SK-N-SH (cell line): ENCODE measurements around the gene DHX16. TPM values are rescaled to one million over a fixed set of nuclear protein-coding genes. Genes with fewer than 3 reads are reported as not detected.

Experiments
- CTCF ChIA-PET: fragments of 300-600, 350-600 bp; formaldehyde crosslinking; extraction: SDS; loops from one replicate; lab custom pipeline; 2021; lab: Yijun Ruan, JAX
- POLR2A ChIA-PET: fragments of 350-600 bp; sonication (Branson Sonifier 250); formaldehyde crosslinking; extraction: SDS; loops from one replicate; lab custom pipeline; 2020; ENCODE audit warnings: antibody characterized with exemption, inconsistent platforms; lab: Yijun Ruan, JAX
- DNase-seq: peaks from one replicate; pipeline ENCODE4 v3.0.0; 2012
- H2AFZ ChIP-seq: fragments of 200-600 bp; sonication (generic); 2 replicates; pipeline ENCODE4 v1.8.1; 2016; ENCODE audit warnings: antibody characterized with exemption, mild to moderate bottlenecking, low read depth
- H3F3A ChIP-seq: fragments of 200-600 bp; sonication (generic); replicated peaks from 2 replicates; pipeline ENCODE3; 2016; ENCODE audit warnings: antibody characterized with exemption, mild to moderate bottlenecking; ENCODE audit not compliant: insufficient read depth
- H3K27ac ChIP-seq, 2 experiments: fragments of 200-500 bp in 1 of 2; fragments of 200-600 bp in 1 of 2; sonication (Bioruptor generic) in 1 of 2; sonication (generic), shearing (Covaris generic) in 1 of 2; 2 replicates each; pipeline versions ENCODE4 v1.5.1 to v1.6.1; 2014 to 2016; ENCODE audit warnings: low read depth in 2 of 2, inconsistent platforms in 1 of 2, low read length in 1 of 2, mild to moderate bottlenecking in 1 of 2, mixed read lengths in 1 of 2
- H3K27me3 ChIP-seq: fragments of 200-600 bp; sonication (generic), shearing (Covaris generic); 2 replicates; pipeline ENCODE4 v1.6.1; 2016; ENCODE audit warnings: mixed run types; ENCODE audit not compliant: insufficient read depth
- H3K36me3 ChIP-seq, 2 experiments: fragments of 200-500 bp in 1 of 2; fragments of 200-600 bp in 1 of 2; sonication (Bioruptor generic) in 1 of 2; sonication (generic) in 1 of 2; replicated peaks in 1 of 2; 2 replicates each; pipeline versions ENCODE3 to v1.5.1; 2014 to 2016; ENCODE audit warnings: low read length in 1 of 2, mild to moderate bottlenecking in 1 of 2; ENCODE audit not compliant: insufficient read depth in 2 of 2, control insufficient read depth in 1 of 2
- H3K4me1 ChIP-seq, 2 experiments: fragments of 200-500 bp in 1 of 2; fragments of 200-600 bp in 1 of 2; sonication (Bioruptor generic) in 1 of 2; sonication (generic), shearing (Covaris generic) in 1 of 2; 2 replicates each; pipeline versions ENCODE4 v1.5.1 to v1.6.1; 2014 to 2016; ENCODE audit warnings: low read depth in 1 of 2, low read length in 1 of 2, mixed run types in 1 of 2; ENCODE audit not compliant: insufficient read depth in 2 of 2, control insufficient read depth in 1 of 2
- H3K4me2 ChIP-seq: fragments of 200-600 bp; sonication (generic), shearing (Covaris generic); 2 replicates; pipeline ENCODE4 v1.6.1; 2017; ENCODE audit warnings: mixed run types
- H3K4me3 ChIP-seq, 2 experiments: fragments of 200-500 bp in 1 of 2; fragments of 200-600 bp in 1 of 2; sonication (Bioruptor generic) in 1 of 2; sonication (generic), shearing (Covaris generic) in 1 of 2; 2 replicates each; pipeline versions ENCODE4 v1.5.1 to v1.8.1; 2014 to 2016; ENCODE audit warnings: low read depth in 2 of 2, inconsistent platforms in 1 of 2, low read length in 1 of 2, mild to moderate bottlenecking in 1 of 2, mixed read lengths in 1 of 2, moderate library complexity in 1 of 2
- H3K79me2 ChIP-seq: fragments of 200-600 bp; sonication (generic); 2 replicates; pipeline ENCODE4 v1.8.1; 2017; ENCODE audit warnings: mild to moderate bottlenecking; ENCODE audit not compliant: insufficient read depth
- H3K9ac ChIP-seq: fragments of 200-600 bp; sonication (generic); 2 replicates; pipeline ENCODE4 v1.6.1; 2017; ENCODE audit warnings: mixed run types
- H3K9me2 ChIP-seq: fragments of 200-600 bp; sonication (generic); 2 replicates; pipeline ENCODE4 v1.6.1; 2017; ENCODE audit warnings: mixed run types
- H3K9me3 ChIP-seq: fragments of 200-600 bp; sonication (generic); 2 replicates; pipeline ENCODE4 v1.6.1; 2017; ENCODE audit warnings: mixed run types, mild to moderate bottlenecking, moderate library complexity
- H4K20me1 ChIP-seq: fragments of 200-600 bp; sonication (generic); 2 replicates; pipeline ENCODE4 v1.6.1; 2017; ENCODE audit warnings: mild to moderate bottlenecking, mixed run types; ENCODE audit not compliant: insufficient read depth
- CHD2 ChIP-seq: fragments of 150-350 bp; IDR thresholded peaks from 2 replicates; pipeline ENCODE4 v1.6.1; 2018; ENCODE audit warnings: low read length; ENCODE audit not compliant: partially characterized antibody
- ELF1 ChIP-seq: IDR thresholded peaks from 2 replicates; pipeline ENCODE4 v1.4.0; 2012
- EP300 ChIP-seq, 2 experiments: IDR thresholded peaks; 2 replicates each; pipeline versions ENCODE4 v1.4.0 to v1.6.1; 2012; ENCODE audit warnings: borderline replicate concordance in 1 of 2, low read depth in 1 of 2, low read length in 1 of 2
- FOXJ3 ChIP-seq: sonication (generic); formaldehyde crosslinking; IDR thresholded peaks from 2 replicates; pipeline ENCODE4 v1.5.1; 2020; ENCODE audit warnings: mild to moderate bottlenecking, missing genetic modification reagents
- FOXM1 ChIP-seq: IDR thresholded peaks from 2 replicates; pipeline ENCODE4 v1.4.0; 2012; ENCODE audit warnings: low read depth, mild to moderate bottlenecking
- JUND ChIP-seq: IDR thresholded peaks from 2 replicates; pipeline ENCODE4 v1.4.0; 2012
- MAX ChIP-seq: IDR thresholded peaks from 2 replicates; pipeline ENCODE4 v1.4.0; 2012; ENCODE audit warnings: low read depth
- MEF2A ChIP-seq: IDR thresholded peaks from 2 replicates; pipeline ENCODE4 v1.4.0; 2012; ENCODE audit warnings: low read depth, borderline replicate concordance
- MXI1 ChIP-seq: IDR thresholded peaks from 2 replicates; pipeline ENCODE4 v1.6.1; 2012; ENCODE audit warnings: mild to moderate bottlenecking, low read depth, low read length, improper control_type of control experiment
- NRF1 ChIP-seq: IDR thresholded peaks from 2 replicates; pipeline ENCODE4 v1.6.1; 2012; ENCODE audit warnings: low read depth, mild to moderate bottlenecking, low read length
- POLR2AphosphoS5 ChIP-seq: IDR thresholded peaks from 2 replicates; pipeline ENCODE4 v1.6.1; 2012; ENCODE audit warnings: low read depth, low read length
- RAD21 ChIP-seq: IDR thresholded peaks from 2 replicates; pipeline ENCODE4 v1.6.1; 2012; ENCODE audit warnings: mild to moderate bottlenecking, low read length
- RCOR1 ChIP-seq: fragments of 150-350 bp; IDR thresholded peaks from 2 replicates; pipeline ENCODE4 v1.6.1; 2017; ENCODE audit warnings: antibody characterized with exemption, low read length
- RFX5 ChIP-seq: IDR thresholded peaks from 2 replicates; pipeline ENCODE4 v1.6.1; 2012; ENCODE audit warnings: mild to moderate bottlenecking, improper control_type of control experiment, low read length
- SIN3A ChIP-seq: IDR thresholded peaks from 2 replicates; pipeline ENCODE4 v1.6.1; 2012; ENCODE audit warnings: low read depth, mild to moderate bottlenecking, low read length, moderate library complexity, borderline replicate concordance
- SMC3 ChIP-seq: IDR thresholded peaks from 2 replicates; pipeline ENCODE4 v1.6.1; 2012; ENCODE audit warnings: low read depth, low read length, improper control_type of control experiment
- USF1 ChIP-seq: IDR thresholded peaks from 2 replicates; pipeline ENCODE4 v1.4.0; 2012; ENCODE audit warnings: low read depth, borderline replicate concordance
- USF2 ChIP-seq: fragments of 150-350 bp; IDR thresholded peaks from 2 replicates; pipeline ENCODE4 v1.6.1; 2017; ENCODE audit warnings: antibody characterized with exemption, low read length, low read depth, borderline replicate concordance
- YY1 ChIP-seq: IDR thresholded peaks from 2 replicates; pipeline ENCODE4 v1.4.0; 2012; ENCODE audit warnings: low read depth, mild to moderate bottlenecking
- ZBTB33 ChIP-seq: IDR thresholded peaks from 2 replicates; pipeline ENCODE4 v1.4.0; 2012; ENCODE audit warnings: low read depth, borderline replicate concordance
- WGBS: methylation state at CpG from one replicate; pipeline ENCODE4 v1.1.6; 2017; ENCODE audit warnings: low lambda C conversion rate; 5-methylcytosine and 5-hydroxymethylcytosine counted together
- polyA plus RNA-seq, 3 experiments: library from polyadenylated mRNA; depleted of rRNA; stranded (reverse); fragments of >200 nt; gene quantifications; 2 replicates each; pipeline ENCODE4 v1.2.3, GENCODE V29; 2012

The DHX16 gene
- polyA plus RNA-seq, 1 of the 3 experiments (the other 2 are of a cell fraction) = 59.8 TPM

- no peak for DNase-seq
- Histone ChIP-seq H3K4me2 (peak overlapping the region; percentile 69), H3F3A (peaks cover 59% of the 10 kb centered on the region), H3K9ac (peak overlapping the region; percentile 19; the same call in 1 of the 2 replicates), H3K79me2 (peaks cover 76% of the 10 kb centered on the region), H3K27ac (peak overlapping the region in 1 of 2 experiments; percentile 14; a peak in 1 of 4 replicates), H3K4me3 (peak overlapping the region in 1 of 2 experiments; percentile 22; a peak in 1 of 4 replicates), H3K9me2 (no peaks in the 10 kb centered on the region), H2AFZ (no peak overlapping the region), H3K9me3 (no peaks in the 10 kb centered on the region), H3K4me1 (peaks cover 16 to 44% of the 10 kb centered on the region in 2 experiments; a peak in 3 of 4 replicates), H3K27me3 (no peaks in the 10 kb centered on the region), H3K36me3 (peaks cover 25 to 48% of the 10 kb centered on the region in 2 experiments), H4K20me1 (peaks cover 36% of the 10 kb centered on the region)
- POLR2A ChIA-PET = interaction anchor here (1.2 to 2.2 kb wide), 3 partner anchors 42 to 50 kb away, joined by 7 to 24 read pairs (median 8); no protein-coding TSS in a partner anchor
- TF ChIP-seq RFX5 (no peak), ELF1 (no peak), USF1 (no peak), RAD21 (no peak), EP300 (IDR thresholded peaks at IDR 0.05; ENCODE audit: borderline replicate concordance in 1 of 2, low read depth in 1 of 2, low read length in 1 of 2) (no peak), CHD2 (no peak), MEF2A (no peak)
- CTCF ChIA-PET = interaction anchor here (0.7 to 29.8 kb wide), 19 partner anchors 9 to 203 kb away, joined by 3 to 838 read pairs (median 5); partner anchors contain the start of genes FLOT1, MDC1, MRPS18B and NRM
- 91% methylated on average over 7 of the region's 7 CpGs for WGBS
Measured at GRCh38 chr6:30679765-30680535, 7.1 kb upstream of the DHX16 start.

GRCh38 chr6:30678964-30679726 lies 6.3 kb upstream of the DHX16 start:
- WGBS = 31% methylated on average over 21 of the region's 31 CpGs
- Histone ChIP-seq H3K27ac (peak overlapping the region in 1 of 2 experiments; percentile 16; a peak in 2 of 4 replicates), H3K27me3 (no peaks in the 10 kb centered on the region), H3F3A (peaks cover 63% of the 10 kb centered on the region), H3K36me3 (peaks cover 25 to 47% of the 10 kb centered on the region in 2 experiments), H3K9me3 (no peaks in the 10 kb centered on the region), H2AFZ (no peak overlapping the region), H3K9me2 (no peaks in the 10 kb centered on the region), H4K20me1 (peaks cover 36% of the 10 kb centered on the region), H3K4me2 (peak overlapping the region; percentile 69), H3K4me3 (peak overlapping the region in 1 of 2 experiments; percentile 32; a peak in 1 of 4 replicates), H3K9ac (peak overlapping the region; percentile 19; the same call in 1 of the 2 replicates), H3K4me1 (peaks cover 16 to 38% of the 10 kb centered on the region in 2 experiments; a peak in 3 of 4 replicates), H3K79me2 (peaks cover 68% of the 10 kb centered on the region)
- DNase-seq = peak; percentile 90
- POLR2A ChIA-PET = interaction anchor here (0.6 to 2.2 kb wide), 4 partner anchors 12 to 51 kb away, joined by 3 to 24 read pairs (median 8); partner anchors contain the start of gene NRM
- CTCF ChIA-PET = interaction anchor here (0.6 to 29.8 kb wide), 38 partner anchors 11 to 414 kb away, joined by 3 to 838 read pairs (median 4); partner anchors contain the start of genes FLOT1, MDC1, MRPS18B and NRM
- TF ChIP-seq RFX5 (no peak), POLR2AphosphoS5 (no peak), ELF1 (no peak), SMC3 (peak; percentile 89), RAD21 (peak; percentile 88), MAX (no peak), JUND (no peak), YY1 (no peak), FOXJ3 (CRISPR knock-in tag) (no peak), NRF1 (0 out of 2 replicates have a peak, but pooled peaks have one; percentile 7), SIN3A (no peak), FOXM1 (no peak), MXI1 (no peak), ZBTB33 (no peak), RCOR1 (0 out of 2 replicates have a peak, but pooled peaks have one; percentile 23), MEF2A (no peak), USF2 (no peak), EP300 (IDR thresholded peaks at IDR 0.05; ENCODE audit: borderline replicate concordance in 1 of 2, low read depth in 1 of 2, low read length in 1 of 2) (no peak)
